Measurements from ENCODE around the gene ING5.

Gene ING5

GRCh38 chr2:241692448-241692847 is 9.4 kb upstream of the ING5 start:
- H3K4me3 ChIP-seq (ENCODE audit: low read depth in 1 of 2, low read length in 2 of 2) = no peak overlapping the region
- TF ChIP-seq EZH2 (IDR thresholded peaks at IDR 0.05; ENCODE audit: borderline replicate concordance, low read depth, low read length, severe bottlenecking) (no peak), CTCF (IDR thresholded peaks at IDR 0.05; ENCODE audit: borderline replicate concordance, extremely low read depth, low read length, poor library complexity, severe bottlenecking) (no peak)
- no peaks in the 10 kb centered on the region for H3K27me3 ChIP-seq (ENCODE audit: insufficient read depth, low read length, poor library complexity)
- DNase-seq (no peak), ATAC-seq (ENCODE audit: insufficient read depth, low read depth) (no peak)
- no peak overlapping the region for H3K9ac ChIP-seq (ENCODE audit: low read depth, low read length)
- H3K27ac ChIP-seq (ENCODE audit: low read length) = no peak overlapping the region
- H3K79me2 ChIP-seq (ENCODE audit: insufficient read depth, low read length) = peaks cover 29% of the 10 kb centered on the region
- no peak overlapping the region for H3K4me2 ChIP-seq (ENCODE audit: insufficient read depth, low read length)
- no peak overlapping the region for H2AFZ ChIP-seq (ENCODE audit: low read depth, low read length)
- peaks cover 4% of the 10 kb centered on the region; the same call in 1 of the 2 replicates for H4K20me1 ChIP-seq (ENCODE audit: insufficient read depth, low read length)
- H3K4me1 ChIP-seq (ENCODE audit: insufficient read depth, low read length) = peaks cover 26% of the 10 kb centered on the region
- H3K36me3 ChIP-seq (ENCODE audit: insufficient read depth, low read length) = peaks cover 51% of the 10 kb centered on the region
- no peaks in the 10 kb centered on the region for H3K9me3 ChIP-seq (ENCODE audit: insufficient read depth, low read length, severe bottlenecking)

- peaks cover 4% of the 10 kb centered on the region for H3K4me1 ChIP-seq (ENCODE audit: insufficient read depth, low read length)
- TF ChIP-seq CTCF (IDR thresholded peaks at IDR 0.05; ENCODE audit: borderline replicate concordance, extremely low read depth, low read length, poor library complexity, severe bottlenecking) (no peak), EZH2 (IDR thresholded peaks at IDR 0.05; ENCODE audit: borderline replicate concordance, low read depth, low read length, severe bottlenecking) (no peak)
Measured at GRCh38 chr2:241695651-241696050, 6.2 kb upstream of the ING5 start.

GRCh38 chr2:241701149-241701398 is 765 bp upstream of the ING5 start:
- H3K4me2 ChIP-seq (ENCODE audit: insufficient read depth, low read length) = peak overlapping the region; percentile 76
- peaks cover 22% of the 10 kb centered on the region for H3K36me3 ChIP-seq (ENCODE audit: insufficient read depth, low read length)
- H3K27me3 ChIP-seq (ENCODE audit: insufficient read depth, low read length, poor library complexity) = no peaks in the 10 kb centered on the region
- H4K20me1 ChIP-seq (ENCODE audit: insufficient read depth, low read length) = peaks cover 14% of the 10 kb centered on the region
- DNase-seq (peak; percentile 95), ATAC-seq (ENCODE audit: insufficient read depth, low read depth) (no peak)
- peaks cover 19% of the 10 kb centered on the region for H3K4me1 ChIP-seq (ENCODE audit: insufficient read depth, low read length)
- peak overlapping the region; percentile 97 for H3K27ac ChIP-seq (ENCODE audit: low read length)
- H3K4me3 ChIP-seq (ENCODE audit: low read depth in 1 of 2, low read length in 2 of 2) = peak overlapping the region; percentile 76 to 96
- H3K9me3 ChIP-seq (ENCODE audit: insufficient read depth, low read length, severe bottlenecking) = peaks cover 6% of the 10 kb centered on the region
- peak overlapping the region; percentile 76 for H2AFZ ChIP-seq (ENCODE audit: low read depth, low read length)
- peak overlapping the region; percentile 99 for H3K9ac ChIP-seq (ENCODE audit: low read depth, low read length)
- TF ChIP-seq EZH2 (IDR thresholded peaks at IDR 0.05; ENCODE audit: borderline replicate concordance, low read depth, low read length, severe bottlenecking) (no peak), CTCF (IDR thresholded peaks at IDR 0.05; ENCODE audit: borderline replicate concordance, extremely low read depth, low read length, poor library complexity, severe bottlenecking) (peak; percentile 74)
- H3K79me2 ChIP-seq (ENCODE audit: insufficient read depth, low read length) = peaks cover 42% of the 10 kb centered on the region

More at GRCh38 chr2:241695651-241696050, 6.2 kb upstream of the ING5 start:
- Histone ChIP-seq H3K79me2 (ENCODE audit: insufficient read depth, low read length) (peaks cover 11% of the 10 kb centered on the region), H2AFZ (ENCODE audit: low read depth, low read length) (no peak overlapping the region), H3K4me2 (ENCODE audit: insufficient read depth, low read length) (no peak overlapping the region), H3K36me3 (ENCODE audit: insufficient read depth, low read length) (peaks cover 36% of the 10 kb centered on the region), H3K9ac (ENCODE audit: low read depth, low read length) (no peak overlapping the region), H3K9me3 (ENCODE audit: insufficient read depth, low read length, severe bottlenecking) (no peaks in the 10 kb centered on the region), H3K27ac (ENCODE audit: low read length) (no peak overlapping the region), H4K20me1 (ENCODE audit: insufficient read depth, low read length) (no peaks in the 10 kb centered on the region; the same call in 1 of the 2 replicates), H3K27me3 (ENCODE audit: insufficient read depth, low read length, poor library complexity) (no peaks in the 10 kb centered on the region), H3K4me3 (ENCODE audit: low read depth in 1 of 2, low read length in 2 of 2) (no peak overlapping the region)
- no peak for DNase-seq
- ATAC-seq (ENCODE audit: insufficient read depth, low read depth) = no peak
